C4-2B (cell line): Measurements from ENCODE around the gene CREB5.

ENCODE experiments used
- ZFX ChIP-seq: fragments of 450-650 bp; IDR thresholded peaks from 2 replicates; pipeline ENCODE4 v1.6.1; 2017
- TF ChIP-seq, protein P1 (sequence below): fragments of 450-650 bp; conservative IDR thresholded peaks from 2 replicates; pipeline ENCODE4 v1.5.1; 2017; ENCODE audit warnings: mild to moderate bottlenecking

DNA sequence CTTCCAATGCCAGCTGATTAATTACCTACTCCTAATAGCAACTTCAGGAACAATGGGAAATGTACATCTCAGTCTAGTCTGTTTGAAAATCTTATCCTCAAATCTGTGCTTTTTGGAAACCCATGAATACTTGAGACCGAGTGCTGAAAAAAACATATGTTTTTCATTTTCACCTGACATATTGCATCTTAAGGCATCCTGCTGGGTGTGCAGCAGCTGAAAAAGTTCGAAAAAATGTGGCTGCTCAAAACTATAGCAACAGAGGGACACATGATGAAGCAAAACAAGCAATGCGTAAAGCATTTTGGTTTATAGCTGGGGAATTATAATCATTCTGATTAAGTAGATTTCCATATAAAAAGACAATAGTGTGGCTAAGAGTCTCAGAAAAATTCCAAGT, 218.0 kb downstream of the CREB5 start:
- TF ChIP-seq, protein P1, sequence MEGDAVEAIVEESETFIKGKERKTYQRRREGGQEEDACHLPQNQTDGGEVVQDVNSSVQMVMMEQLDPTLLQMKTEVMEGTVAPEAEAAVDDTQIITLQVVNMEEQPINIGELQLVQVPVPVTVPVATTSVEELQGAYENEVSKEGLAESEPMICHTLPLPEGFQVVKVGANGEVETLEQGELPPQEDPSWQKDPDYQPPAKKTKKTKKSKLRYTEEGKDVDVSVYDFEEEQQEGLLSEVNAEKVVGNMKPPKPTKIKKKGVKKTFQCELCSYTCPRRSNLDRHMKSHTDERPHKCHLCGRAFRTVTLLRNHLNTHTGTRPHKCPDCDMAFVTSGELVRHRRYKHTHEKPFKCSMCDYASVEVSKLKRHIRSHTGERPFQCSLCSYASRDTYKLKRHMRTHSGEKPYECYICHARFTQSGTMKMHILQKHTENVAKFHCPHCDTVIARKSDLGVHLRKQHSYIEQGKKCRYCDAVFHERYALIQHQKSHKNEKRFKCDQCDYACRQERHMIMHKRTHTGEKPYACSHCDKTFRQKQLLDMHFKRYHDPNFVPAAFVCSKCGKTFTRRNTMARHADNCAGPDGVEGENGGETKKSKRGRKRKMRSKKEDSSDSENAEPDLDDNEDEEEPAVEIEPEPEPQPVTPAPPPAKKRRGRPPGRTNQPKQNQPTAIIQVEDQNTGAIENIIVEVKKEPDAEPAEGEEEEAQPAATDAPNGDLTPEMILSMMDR = no peak
- TF ChIP-seq ZFX = no peak
